Measurements from ENCODE around the gene IQGAP2.

GRCh38 chr5:76528547-76529331, 125.7 kb downstream of the IQGAP2 start:
- TF ChIP-seq CTCF (IDR thresholded peaks at IDR 0.05) (no peak), POLR2A (IDR thresholded peaks at IDR 0.05) (no peak)

Measured in right lobe of liver (tissue), 4 donors.